BJ (cell line): ENCODE data around the gene NOS1AP. TPM values are rescaled to one million over a fixed set of nuclear protein-coding genes. Genes with fewer than 3 reads are reported as not detected.

Experiments used
- CTCF ChIA-PET: fragments of 350-600 bp; formaldehyde crosslinking; extraction: SDS; loops from one replicate; lab custom pipeline; 2021; ENCODE audit warnings: antibody characterized with exemption, inconsistent platforms; lab: Yijun Ruan, JAX
- POLR2A ChIA-PET: fragments of 300-600 bp; sonication (Branson Sonifier 250); formaldehyde crosslinking; extraction: SDS; loops from one replicate; lab custom pipeline; 2021; ENCODE audit warnings: antibody characterized with exemption; lab: Charles Lee
- DNase-seq: peaks from one replicate; pipeline ENCODE4 v3.0.0-alpha.2; 2011; ENCODE audit warnings: low read depth
- H3K27me3 ChIP-seq: 2 replicates; pipeline ENCODE4 v1.6.0; 2011; ENCODE audit warnings: low read length; ENCODE audit not compliant: control insufficient read depth, insufficient read depth
- H3K36me3 ChIP-seq: 2 replicates; pipeline ENCODE4 v1.5.1; 2011; ENCODE audit warnings: low read length; ENCODE audit not compliant: control insufficient read depth, insufficient read depth
- H3K4me3 ChIP-seq: 2 replicates; pipeline ENCODE4 v1.5.1; 2011; ENCODE audit warnings: low read depth, mild to moderate bottlenecking, control low read depth, low read length
- CTCF ChIP-seq: IDR thresholded peaks from 2 replicates; pipeline ENCODE4 v1.5.1; 2011; ENCODE audit warnings: low read depth, mild to moderate bottlenecking, control low read depth, inconsistent platforms, low read length, moderate library complexity; ENCODE audit not compliant: insufficient read depth
- polyA plus RNA-seq: library from polyadenylated mRNA; depleted of rRNA; stranded (reverse); fragments of >200 nt; gene quantifications from 2 replicates; pipeline ENCODE4 v1.2.3, GENCODE V29; 2011

Gene NOS1AP
- polyA plus RNA-seq, 1 experiment, result 0.50 TPM

DNA sequence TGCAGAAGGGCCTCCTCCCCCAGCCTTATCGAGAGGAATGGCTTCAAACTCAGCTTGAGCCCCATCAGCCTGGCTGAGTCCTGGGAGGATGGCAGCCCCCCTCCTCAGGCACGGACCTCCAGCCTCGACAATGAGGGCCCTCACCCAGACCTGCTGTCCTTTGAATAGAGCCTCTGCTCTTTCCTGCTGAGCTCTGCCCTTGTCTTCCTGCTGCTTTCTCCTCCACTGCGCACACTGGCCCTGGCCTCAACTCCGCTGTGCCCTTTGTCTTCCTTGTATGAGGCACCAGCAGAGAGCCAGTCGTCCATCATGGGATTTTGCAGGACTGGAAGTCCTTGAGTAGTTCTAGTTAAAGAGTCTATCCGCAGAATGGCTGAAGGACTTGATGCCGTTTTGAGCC lies 314.0 kb downstream of the NOS1AP start:
- Histone ChIP-seq H3K27me3 (no peaks in the 10 kb centered on the region), H3K4me3 (no peak overlapping the region), H3K36me3 (no peaks in the 10 kb centered on the region)
- DNase-seq, result no peak
- no peak for TF ChIP-seq CTCF
- ChIA-PET POLR2A (no interaction called here), CTCF (interaction anchor here (3.8 kb wide), 1 partner anchor 8 kb away, joined by 24 read pairs; no protein-coding TSS in a partner anchor)

GRCh38 chr1:162384116-162384515 lies 314.6 kb downstream of the NOS1AP start:
- Histone ChIP-seq H3K4me3 (no peak overlapping the region), H3K36me3 (no peaks in the 10 kb centered on the region), H3K27me3 (no peaks in the 10 kb centered on the region)
- ChIA-PET CTCF (no interaction called here), POLR2A (no interaction called here)
- TF ChIP-seq CTCF, result no peak
- DNase-seq, result no peak

DNA sequence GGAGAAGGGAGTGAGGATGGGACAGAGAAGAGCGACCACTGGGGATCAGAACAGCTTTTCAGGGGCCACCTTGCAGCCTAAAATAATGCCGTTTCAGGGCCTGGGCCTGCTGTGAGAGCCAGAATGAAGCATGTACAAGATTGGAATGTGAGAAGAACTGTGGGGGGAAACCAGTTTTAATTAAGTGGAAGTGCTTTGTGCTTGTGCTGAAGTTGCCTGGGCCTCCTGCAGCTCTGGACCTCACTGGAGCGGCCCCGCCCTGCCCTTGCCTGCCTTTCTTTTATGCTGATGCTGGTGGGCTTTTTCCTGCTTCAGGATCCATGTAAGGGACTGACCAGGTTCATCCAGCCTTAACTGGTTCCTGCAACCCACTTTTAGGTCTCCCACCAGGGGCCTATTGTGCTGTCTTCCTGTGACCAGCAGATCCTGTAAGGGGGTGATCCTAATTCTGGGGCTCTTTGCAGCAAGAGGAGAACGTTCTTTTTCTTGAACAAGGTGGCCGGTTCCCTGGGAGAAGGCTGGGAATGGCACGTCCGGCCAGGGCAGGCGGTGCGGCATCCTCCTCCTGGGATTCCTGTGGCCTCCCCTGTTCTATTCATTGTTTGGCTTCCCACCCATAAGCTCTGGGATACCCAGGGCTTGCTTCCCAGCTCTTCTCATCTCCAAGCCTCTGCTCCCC lies 315.2 kb downstream of the NOS1AP start:
- TF ChIP-seq CTCF, result no peak
- ChIA-PET CTCF (interaction anchor here (1.4 kb wide), 1 partner anchor 27 kb away, joined by 5 read pairs; no protein-coding TSS in a partner anchor), POLR2A (no interaction called here)
- Histone ChIP-seq H3K4me3 (no peak overlapping the region), H3K36me3 (no peaks in the 10 kb centered on the region), H3K27me3 (no peaks in the 10 kb centered on the region)
- DNase-seq, result no peak

- Histone ChIP-seq H3K4me3 (no peak overlapping the region), H3K27me3 (no peaks in the 10 kb centered on the region), H3K36me3 (no peaks in the 10 kb centered on the region)
- ChIA-PET CTCF (interaction anchor here (1.4 kb wide), 1 partner anchor 27 kb away, joined by 5 read pairs; no protein-coding TSS in a partner anchor), POLR2A (no interaction called here)
- DNase-seq, result no peak
- no peak for TF ChIP-seq CTCF
Observed at GRCh38 chr1:162385280-162385623, 315.8 kb downstream of the NOS1AP start.

DNA sequence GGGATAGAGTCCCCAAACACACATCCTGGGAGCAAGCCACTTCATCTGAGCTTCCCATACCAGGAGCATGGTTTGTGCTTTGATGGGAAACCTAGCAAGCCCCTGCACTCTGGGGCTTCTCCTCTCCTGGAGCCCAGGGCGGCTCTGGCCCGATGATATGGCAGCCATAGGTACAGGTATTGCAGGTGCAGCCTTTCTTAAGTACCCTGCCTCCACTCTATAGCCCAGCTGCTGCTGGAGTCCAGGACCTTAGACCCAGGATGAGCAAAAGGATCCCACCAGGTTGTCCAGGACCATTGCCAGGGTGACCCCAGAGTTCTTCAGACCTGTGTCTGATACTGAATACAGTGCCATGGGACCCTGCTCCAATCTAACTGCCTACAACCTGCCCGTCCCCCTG lies 316.2 kb downstream of the NOS1AP start:
- DNase-seq, result no peak
- ChIA-PET CTCF (interaction anchor here (1.4 kb wide), 1 partner anchor 28 kb away, joined by 5 read pairs; no protein-coding TSS in a partner anchor), POLR2A (no interaction called here)
- Histone ChIP-seq H3K4me3 (no peak overlapping the region), H3K36me3 (no peaks in the 10 kb centered on the region), H3K27me3 (0 out of 2 replicates have a peak, but pooled peaks cover 2% of the 10 kb centered on the region)
- no peak for TF ChIP-seq CTCF
